Fibroblast of skin of right quadriceps (primary cell): ENCODE measurements around the gene GATC.

ENCODE experiments used
- DNase-seq: peaks from one replicate; pipeline ENCODE4 v3.0.0-alpha.2; 2013

Gene GATC

DNA sequence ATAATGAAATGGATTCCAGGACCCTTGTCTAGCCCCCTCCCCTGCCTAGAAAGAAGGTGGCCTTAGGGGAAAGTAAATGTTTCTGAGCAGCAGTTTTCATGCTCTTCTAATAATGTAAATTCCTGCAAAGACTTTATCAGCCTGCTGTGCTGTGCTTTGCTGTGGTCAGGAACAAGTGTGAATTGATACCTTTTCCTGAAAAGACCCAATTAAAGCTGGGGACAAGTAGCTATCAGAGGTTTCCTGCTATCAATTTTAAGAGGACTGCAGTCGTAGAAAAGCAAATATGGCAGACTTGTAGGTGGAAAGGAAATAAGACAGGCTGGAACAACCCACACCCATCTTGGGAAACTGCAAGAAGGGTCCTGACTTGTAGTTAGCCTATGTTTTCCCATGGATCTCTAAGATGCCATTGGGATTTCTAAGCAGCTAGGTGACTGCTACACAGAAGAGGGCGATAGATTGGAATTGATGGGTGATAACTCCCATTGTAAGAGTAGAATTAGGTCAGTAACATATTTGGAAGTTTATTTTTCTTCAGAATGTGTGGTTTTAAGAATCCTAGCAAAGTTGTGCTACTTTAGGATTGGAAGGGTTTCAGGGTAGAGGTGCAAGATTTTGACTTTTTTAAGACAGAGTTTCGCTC is 52.7 kb downstream of the GATC start:
- DNase-seq: no peak

DNA sequence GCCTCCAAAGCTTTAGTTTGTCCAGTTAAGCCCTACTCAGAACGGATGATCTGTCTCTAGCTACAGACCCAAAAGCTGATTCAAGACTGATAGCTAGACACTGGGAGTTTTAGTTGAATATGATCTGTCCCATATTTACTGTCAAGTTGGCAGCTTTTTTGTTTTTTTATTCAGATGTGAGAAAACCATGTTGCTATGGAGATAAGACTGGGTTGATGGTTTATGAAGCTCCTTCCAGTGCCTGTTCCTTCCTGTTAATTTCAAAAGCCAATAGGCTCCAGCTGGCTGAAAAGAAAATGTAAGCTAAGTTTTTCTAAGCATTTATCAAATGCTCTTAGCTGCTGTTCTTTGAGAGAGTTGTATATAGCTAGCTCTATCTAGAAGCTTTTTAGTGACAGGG is 54.3 kb downstream of the GATC start:
- no peak for DNase-seq

DNA sequence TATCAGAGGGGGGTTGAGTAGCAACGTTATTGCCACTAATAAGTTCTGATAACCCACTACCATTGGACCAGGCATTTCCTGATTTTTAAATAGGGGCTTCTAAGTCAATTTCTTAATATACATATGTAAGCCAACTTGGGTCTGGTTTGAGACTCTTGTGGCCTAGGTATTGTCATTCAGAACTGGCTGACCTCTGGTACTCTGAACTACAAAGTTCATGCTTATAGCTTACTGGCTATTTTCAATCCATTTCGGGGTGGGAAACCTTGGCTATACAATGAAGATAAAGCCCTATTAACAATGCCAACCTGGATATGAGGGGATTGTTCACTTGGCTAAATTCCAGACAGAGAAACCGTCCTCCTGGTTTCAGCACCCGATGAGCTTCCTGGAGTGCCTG is 58.3 kb downstream of the GATC start:
- no peak for DNase-seq

DNA sequence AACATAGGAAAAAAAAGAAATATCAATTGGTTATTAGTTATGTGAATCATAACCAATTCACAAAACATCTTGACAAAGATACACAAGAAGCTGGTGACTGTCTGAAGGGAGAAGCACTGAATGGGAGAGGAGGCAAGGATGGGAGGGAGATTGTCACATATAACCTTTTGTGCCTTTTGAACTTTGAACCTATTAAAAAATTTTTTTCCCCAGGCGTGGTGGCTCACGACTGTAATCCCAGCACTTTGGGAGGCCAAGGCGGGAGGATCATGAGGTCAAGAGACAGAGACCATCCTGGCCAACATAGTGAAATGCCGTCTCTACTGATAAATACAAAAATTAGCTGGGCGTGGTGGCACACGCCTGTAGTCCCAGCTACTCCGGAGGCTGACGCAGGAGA is 62.3 kb downstream of the GATC start:
- DNase-seq: no peak
